Measurements from ENCODE around the gene RMND5A. TPM values are rescaled to one million over a fixed set of nuclear protein-coding genes. Genes with fewer than 3 reads are reported as not detected.

The RMND5A gene
- total and polyA plus RNA-seq, 2 experiments from 2014 or later = 23.0 to 80.8 TPM

DNA sequence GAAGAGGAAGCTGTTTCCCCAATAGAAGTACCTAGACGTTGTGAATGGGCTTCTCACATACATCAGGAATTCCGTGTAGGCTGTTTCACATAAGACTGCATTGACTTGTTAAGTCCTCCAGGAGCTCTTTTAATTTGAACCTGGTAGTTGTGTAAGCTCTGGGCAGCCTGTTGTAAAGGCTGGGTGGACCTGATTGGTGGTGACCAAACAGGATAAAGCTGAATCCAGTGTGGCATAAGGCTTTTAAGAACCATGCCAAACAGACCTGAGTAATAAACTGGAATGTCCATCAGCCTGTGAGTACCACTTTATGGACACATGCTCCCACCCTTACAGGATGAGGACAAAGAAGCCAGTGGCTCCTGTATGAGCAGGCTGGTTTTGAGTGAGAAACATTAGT is 24.1 kb downstream of the RMND5A start:
- Histone ChIP-seq H3K4me2 (no peak overlapping the region), H3K27me3 (no peaks in the 10 kb centered on the region), H3K4me1 (ENCODE audit: insufficient read depth) (no peaks in the 10 kb centered on the region), H3K9me3 (ENCODE audit: low read depth) (no peaks in the 10 kb centered on the region), H3K36me3 (replicated peaks; ENCODE audit: insufficient read depth, low read depth) (no peaks in the 10 kb centered on the region), H3K9me2 (replicated peaks; ENCODE audit: insufficient read depth) (no peaks in the 10 kb centered on the region), H3K27ac (no peak overlapping the region), H2AFZ (no peak overlapping the region), H3K79me2 (peaks cover 63% of the 10 kb centered on the region), H4K20me1 (ENCODE audit: insufficient read depth, poor library complexity, severe bottlenecking) (peaks cover 37% of the 10 kb centered on the region), H3K4me3 (no peak overlapping the region)
- TF ChIP-seq EZH2phosphoT487 (IDR thresholded peaks at IDR 0.05; ENCODE audit: low read depth, severe bottlenecking, unreplicated experiment) (no peak), EZH2 (IDR thresholded peaks at IDR 0.05; ENCODE audit: borderline replicate concordance) (no peak)
- TF ChIP-seq, protein P1, sequence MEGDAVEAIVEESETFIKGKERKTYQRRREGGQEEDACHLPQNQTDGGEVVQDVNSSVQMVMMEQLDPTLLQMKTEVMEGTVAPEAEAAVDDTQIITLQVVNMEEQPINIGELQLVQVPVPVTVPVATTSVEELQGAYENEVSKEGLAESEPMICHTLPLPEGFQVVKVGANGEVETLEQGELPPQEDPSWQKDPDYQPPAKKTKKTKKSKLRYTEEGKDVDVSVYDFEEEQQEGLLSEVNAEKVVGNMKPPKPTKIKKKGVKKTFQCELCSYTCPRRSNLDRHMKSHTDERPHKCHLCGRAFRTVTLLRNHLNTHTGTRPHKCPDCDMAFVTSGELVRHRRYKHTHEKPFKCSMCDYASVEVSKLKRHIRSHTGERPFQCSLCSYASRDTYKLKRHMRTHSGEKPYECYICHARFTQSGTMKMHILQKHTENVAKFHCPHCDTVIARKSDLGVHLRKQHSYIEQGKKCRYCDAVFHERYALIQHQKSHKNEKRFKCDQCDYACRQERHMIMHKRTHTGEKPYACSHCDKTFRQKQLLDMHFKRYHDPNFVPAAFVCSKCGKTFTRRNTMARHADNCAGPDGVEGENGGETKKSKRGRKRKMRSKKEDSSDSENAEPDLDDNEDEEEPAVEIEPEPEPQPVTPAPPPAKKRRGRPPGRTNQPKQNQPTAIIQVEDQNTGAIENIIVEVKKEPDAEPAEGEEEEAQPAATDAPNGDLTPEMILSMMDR (IDR thresholded peaks at IDR 0.05; ENCODE audit: poor library complexity) = no peak
- no peak for DNase-seq (ENCODE audit: low spot score)
- WGBS (ENCODE audit: low lambda C conversion rate, missing lambda C conversion rate) = 82% methylated on average over 2 of the region's 2 CpGs

- Histone ChIP-seq H3K27ac (no peak overlapping the region), H3K36me3 (replicated peaks; ENCODE audit: insufficient read depth, low read depth) (no peaks in the 10 kb centered on the region), H3K27me3 (no peaks in the 10 kb centered on the region), H3K4me1 (ENCODE audit: insufficient read depth) (no peaks in the 10 kb centered on the region), H3K4me2 (no peak overlapping the region), H3K4me3 (no peak overlapping the region), H4K20me1 (ENCODE audit: insufficient read depth, poor library complexity, severe bottlenecking) (peaks cover 37% of the 10 kb centered on the region), H3K9me3 (ENCODE audit: low read depth) (peaks cover 6% of the 10 kb centered on the region), H3K79me2 (peaks cover 91% of the 10 kb centered on the region), H2AFZ (no peak overlapping the region), H3K9me2 (replicated peaks; ENCODE audit: insufficient read depth) (no peaks in the 10 kb centered on the region)
- TF ChIP-seq EZH2phosphoT487 (IDR thresholded peaks at IDR 0.05; ENCODE audit: low read depth, severe bottlenecking, unreplicated experiment) = no peak
- TF ChIP-seq, protein P1 (IDR thresholded peaks at IDR 0.05; ENCODE audit: poor library complexity) = no peak
- no peak for TF ChIP-seq EZH2 (IDR thresholded peaks at IDR 0.05; ENCODE audit: borderline replicate concordance)
- no peak for DNase-seq (ENCODE audit: low spot score)
Measured at GRCh38 chr2:86746939-86747338, 26.8 kb downstream of the RMND5A start.

- no peaks in the 10 kb centered on the region for H3K27me3 ChIP-seq
- peak; percentile 54 for DNase-seq (ENCODE audit: low spot score)
- H3K4me1 ChIP-seq (ENCODE audit: insufficient read depth) = no peaks in the 10 kb centered on the region
- peaks cover 6% of the 10 kb centered on the region for H3K9me3 ChIP-seq (ENCODE audit: low read depth)
- peaks cover 98% of the 10 kb centered on the region for H3K79me2 ChIP-seq
- peaks cover 37% of the 10 kb centered on the region for H4K20me1 ChIP-seq (ENCODE audit: insufficient read depth, poor library complexity, severe bottlenecking)
- TF ChIP-seq EZH2 (IDR thresholded peaks at IDR 0.05; ENCODE audit: borderline replicate concordance) (no peak), EZH2phosphoT487 (IDR thresholded peaks at IDR 0.05; ENCODE audit: low read depth, severe bottlenecking, unreplicated experiment) (no peak)
- TF ChIP-seq, protein P1 (IDR thresholded peaks at IDR 0.05; ENCODE audit: poor library complexity) = no peak
- no peaks in the 10 kb centered on the region for H3K36me3 ChIP-seq (replicated peaks; ENCODE audit: insufficient read depth, low read depth)
- no peak overlapping the region for H2AFZ ChIP-seq
- no peak overlapping the region for H3K4me2 ChIP-seq
- no peak overlapping the region for H3K4me3 ChIP-seq
- peak overlapping the region; percentile 39 for H3K27ac ChIP-seq
- WGBS (ENCODE audit: low lambda C conversion rate, missing lambda C conversion rate) = 95% methylated on average over 9 of the region's 9 CpGs
- H3K9me2 ChIP-seq (replicated peaks; ENCODE audit: insufficient read depth) = no peaks in the 10 kb centered on the region
Measured at GRCh38 chr2:86747711-86748639, 27.9 kb downstream of the RMND5A start.
